ENCODE results near the gene SLU7.

The SLU7 gene

GRCh38 chr5:160387445-160387844 is 31.4 kb downstream of the SLU7 start:
- Histone ChIP-seq H3K9me3 (ENCODE audit: insufficient read depth, low read length) (no peaks in the 10 kb centered on the region), H3K36me3 (replicated peaks; ENCODE audit: low read depth, low read length) (no peaks in the 10 kb centered on the region), H3K79me2 (ENCODE audit: low read length) (no peaks in the 10 kb centered on the region), H3K27ac (ENCODE audit: low read length) (no peak overlapping the region), H3K27me3 (ENCODE audit: low read depth, low read length) (no peaks in the 10 kb centered on the region), H2AFZ (ENCODE audit: low read depth, low read length) (no peak overlapping the region), H3K4me1 (ENCODE audit: low read length) (no peaks in the 10 kb centered on the region), H4K20me1 (ENCODE audit: insufficient read depth, low read length) (no peaks in the 10 kb centered on the region), H3K9ac (ENCODE audit: low read length) (no peak overlapping the region), H3K4me2 (ENCODE audit: low read length) (no peak overlapping the region), H3K4me3 (ENCODE audit: low read length) (no peak overlapping the region)
- TF ChIP-seq CTCF (IDR thresholded peaks at IDR 0.05; ENCODE audit: low read depth, low read length) (no peak), EZH2phosphoT487 (IDR thresholded peaks at IDR 0.05; ENCODE audit: low read depth) (no peak)

GRCh38 chr5:160385496-160385895 is 33.4 kb downstream of the SLU7 start:
- H3K9me3 ChIP-seq (ENCODE audit: insufficient read depth, low read length), result no peaks in the 10 kb centered on the region

GRCh38 chr5:160384681-160385080 is 34.2 kb downstream of the SLU7 start:
- no peak overlapping the region for H2AFZ ChIP-seq (ENCODE audit: low read depth, low read length)
- no peak for TF ChIP-seq CTCF (IDR thresholded peaks at IDR 0.05; ENCODE audit: low read depth, low read length)
- TF ChIP-seq EZH2phosphoT487 (IDR thresholded peaks at IDR 0.05; ENCODE audit: low read depth), result no peak
- H3K9me3 ChIP-seq (ENCODE audit: insufficient read depth, low read length), result no peaks in the 10 kb centered on the region
- no peak overlapping the region for H3K4me3 ChIP-seq (ENCODE audit: low read length)
- no peak overlapping the region for H3K27ac ChIP-seq (ENCODE audit: low read length)
- H3K9ac ChIP-seq (ENCODE audit: low read length), result no peak overlapping the region
- H3K36me3 ChIP-seq (replicated peaks; ENCODE audit: low read depth, low read length), result no peaks in the 10 kb centered on the region
- peaks cover 13% of the 10 kb centered on the region; the same call in 1 of the 2 replicates for H3K27me3 ChIP-seq (ENCODE audit: low read depth, low read length)
- H4K20me1 ChIP-seq (ENCODE audit: insufficient read depth, low read length), result no peaks in the 10 kb centered on the region
- H3K79me2 ChIP-seq (ENCODE audit: low read length), result no peaks in the 10 kb centered on the region
- H3K4me2 ChIP-seq (ENCODE audit: low read length), result no peak overlapping the region
- H3K4me1 ChIP-seq (ENCODE audit: low read length), result no peaks in the 10 kb centered on the region

More at GRCh38 chr5:160385496-160385895, 33.4 kb downstream of the SLU7 start:
- Histone ChIP-seq H3K4me1 (ENCODE audit: low read length) (no peaks in the 10 kb centered on the region), H3K36me3 (replicated peaks; ENCODE audit: low read depth, low read length) (no peaks in the 10 kb centered on the region), H3K27me3 (ENCODE audit: low read depth, low read length) (peaks cover 13% of the 10 kb centered on the region; the same call in 1 of the 2 replicates), H3K9ac (ENCODE audit: low read length) (no peak overlapping the region), H3K79me2 (ENCODE audit: low read length) (no peaks in the 10 kb centered on the region), H4K20me1 (ENCODE audit: insufficient read depth, low read length) (no peaks in the 10 kb centered on the region), H3K4me3 (ENCODE audit: low read length) (no peak overlapping the region), H3K27ac (ENCODE audit: low read length) (no peak overlapping the region), H3K4me2 (ENCODE audit: low read length) (no peak overlapping the region), H2AFZ (ENCODE audit: low read depth, low read length) (no peak overlapping the region)
- no peak for TF ChIP-seq CTCF (IDR thresholded peaks at IDR 0.05; ENCODE audit: low read depth, low read length)
- no peak for TF ChIP-seq EZH2phosphoT487 (IDR thresholded peaks at IDR 0.05; ENCODE audit: low read depth)

- TF ChIP-seq EZH2phosphoT487 (IDR thresholded peaks at IDR 0.05; ENCODE audit: low read depth) (no peak), CTCF (IDR thresholded peaks at IDR 0.05; ENCODE audit: low read depth, low read length) (no peak)
- no peak overlapping the region for H3K27ac ChIP-seq (ENCODE audit: low read length)
Measured at GRCh38 chr5:160382346-160382745, 36.5 kb downstream of the SLU7 start.

More at GRCh38 chr5:160382346-160382745, 36.5 kb downstream of the SLU7 start:
- no peaks in the 10 kb centered on the region for H3K36me3 ChIP-seq (replicated peaks; ENCODE audit: low read depth, low read length)
- H3K9me3 ChIP-seq (ENCODE audit: insufficient read depth, low read length), result no peaks in the 10 kb centered on the region
- no peak overlapping the region for H3K4me2 ChIP-seq (ENCODE audit: low read length)
- no peak overlapping the region for H3K9ac ChIP-seq (ENCODE audit: low read length)
- no peaks in the 10 kb centered on the region for H3K4me1 ChIP-seq (ENCODE audit: low read length)
- H2AFZ ChIP-seq (ENCODE audit: low read depth, low read length), result no peak overlapping the region
- H3K27me3 ChIP-seq (ENCODE audit: low read depth, low read length), result peaks cover 13% of the 10 kb centered on the region; the same call in 1 of the 2 replicates
- H3K4me3 ChIP-seq (ENCODE audit: low read length), result no peak overlapping the region
- H3K79me2 ChIP-seq (ENCODE audit: low read length), result no peaks in the 10 kb centered on the region
- H4K20me1 ChIP-seq (ENCODE audit: insufficient read depth, low read length), result no peaks in the 10 kb centered on the region
